Keratinocyte (primary cell): Measurements from ENCODE around the gene POU2F2. TPM values are rescaled to one million over a fixed set of nuclear protein-coding genes. Genes with fewer than 3 reads are reported as not detected.

Experiments used
- DNase-seq: peaks from one replicate; pipeline ENCODE4 v3.0.0-alpha.2; 2011; ENCODE audit warnings: low read depth, missing footprints, low spot score
- FAIRE-seq: peaks from 2 replicates; lab custom pipeline; 2011; peaks lifted over from hg19 to GRCh38; lab: Jason Lieb, UNC
- H2AFZ ChIP-seq: 2 replicates; pipeline ENCODE4 v1.6.0; 2012; ENCODE audit warnings: low read length, control low read depth, inconsistent platforms; ENCODE audit not compliant: control insufficient read depth
- H3K27ac ChIP-seq: 2 replicates; pipeline ENCODE4 v1.5.1; 2011; ENCODE audit warnings: low read length; ENCODE audit not compliant: control insufficient read depth, insufficient read depth
- H3K27me3 ChIP-seq: 3 replicates; pipeline ENCODE4 v1.6.0; 2011; ENCODE audit warnings: low read length; ENCODE audit not compliant: control insufficient read depth, insufficient read depth; ENCODE audit errors: extremely low read depth
- H3K36me3 ChIP-seq, 2 experiments: 2 replicates in 1 of 2; 3 replicates in 1 of 2; pipeline ENCODE4 v1.5.1; 2011; ENCODE audit warnings: low read length in 2 of 2, mild to moderate bottlenecking in 1 of 2; ENCODE audit not compliant: control insufficient read depth in 2 of 2, insufficient read depth in 2 of 2; ENCODE audit errors: extremely low read depth in 1 of 2
- H3K4me1 ChIP-seq: 3 replicates; pipeline ENCODE4 v1.5.1; 2011; ENCODE audit warnings: low read length; ENCODE audit not compliant: control insufficient read depth, insufficient read depth; ENCODE audit errors: extremely low read depth
- H3K4me2 ChIP-seq: 3 replicates; pipeline ENCODE4 v1.6.0; 2011; ENCODE audit warnings: low read depth, low read length; ENCODE audit not compliant: control insufficient read depth, insufficient read depth; ENCODE audit errors: extremely low read depth
- H3K4me3 ChIP-seq, 3 experiments: fragments of 200-600 bp in 1 of 3; sonication (generic) in 1 of 3; 2 replicates in 2 of 3; 3 replicates in 1 of 3; pipeline ENCODE4 v1.5.1; 2011 to 2016; ENCODE audit warnings: low read length in 3 of 3, mild to moderate bottlenecking in 3 of 3, control low read depth in 2 of 3, inconsistent platforms in 1 of 3, low read depth in 1 of 3, mixed read lengths in 1 of 3, mixed run types in 1 of 3, moderate library complexity in 1 of 3; ENCODE audit not compliant: control insufficient read depth in 2 of 3, insufficient read depth in 2 of 3; ENCODE audit errors: extremely low read depth in 1 of 3
- H3K79me2 ChIP-seq: 2 replicates; pipeline ENCODE4 v1.6.0; 2012; ENCODE audit warnings: low read length; ENCODE audit not compliant: control insufficient read depth, insufficient read depth
- H3K9ac ChIP-seq: 3 replicates; pipeline ENCODE4 v1.6.0; 2011; ENCODE audit warnings: low read length; ENCODE audit not compliant: control insufficient read depth, insufficient read depth; ENCODE audit errors: extremely low read depth
- H3K9me1 ChIP-seq: 3 replicates; pipeline ENCODE4 v1.6.0; 2011; ENCODE audit warnings: low read length; ENCODE audit not compliant: control insufficient read depth, insufficient read depth; ENCODE audit errors: extremely low read depth
- H3K9me3 ChIP-seq: 2 replicates; pipeline ENCODE4 v1.5.1; 2012; ENCODE audit warnings: low read depth, low read length; ENCODE audit not compliant: control insufficient read depth
- H4K20me1 ChIP-seq: 3 replicates; pipeline ENCODE4 v1.6.0; 2011; ENCODE audit warnings: low read length; ENCODE audit not compliant: control insufficient read depth, insufficient read depth; ENCODE audit errors: extremely low read depth
- CTCF ChIP-seq, 3 experiments: IDR thresholded peaks in 1 of 3; conservative IDR thresholded peaks in 1 of 3; optimal IDR thresholded peaks in 1 of 3; 2 replicates in 2 of 3; 3 replicates in 1 of 3; pipeline versions ENCODE3 to v1.5.1; 2011; ENCODE audit warnings: low read length in 3 of 3, mild to moderate bottlenecking in 3 of 3, moderate library complexity in 2 of 3, control low read depth in 1 of 3, inconsistent platforms in 1 of 3; ENCODE audit not compliant: insufficient read depth in 2 of 3; ENCODE audit errors: extremely low read depth in 1 of 3
- EZH2 ChIP-seq: IDR thresholded peaks from one replicate; pipeline ENCODE4 v1.6.1; 2012; ENCODE audit warnings: inconsistent platforms, mild to moderate bottlenecking, low read length, moderate library complexity
- dilution Hi-C: fragments of 300-500 bp; cut with MboI; formaldehyde crosslinking; loops from one replicate; pipeline ENCODE4 v1.7.0; 2020; ENCODE audit warnings: low sequenced_read_pairs; ENCODE audit not compliant: extremely low pct_ligation_motif_present
- polyA plus RNA-seq, 5 experiments: library from polyadenylated mRNA; depleted of rRNA in 3 of 5; stranded (reverse) in 3 of 5; stranded (forward) in 1 of 5; unstranded in 1 of 5; fragments of >200 nt; gene quantifications; 1 replicate in 1 of 5; 2 replicates in 3 of 5; 3 replicates in 1 of 5; pipeline versions ENCODE4 v1.2.1 to v1.2.3, GENCODE V29; 2011 to 2012; ENCODE audit warnings: missing spikeins in 2 of 5, low read depth in 1 of 5, low replicate concordance in 1 of 5

POU2F2 gene
- polyA plus RNA-seq, 1 donor (not counting 4 experiments of a cell fraction or from before 2014, with no cell fraction given) = 7.0 TPM

GRCh38 chr19:42113641-42114348 is 18.5 kb downstream of the POU2F2 start:
- Histone ChIP-seq H3K4me2 (peak overlapping the region; percentile 85), H3K4me3 (peak overlapping the region; percentile 14 to 52 (median 48)), H4K20me1 (no peaks in the 10 kb centered on the region), H3K79me2 (no peaks in the 10 kb centered on the region), H2AFZ (no peak overlapping the region), H3K27me3 (no peaks in the 10 kb centered on the region), H3K9me1 (no peaks in the 10 kb centered on the region), H3K9me3 (no peaks in the 10 kb centered on the region), H3K9ac (peak overlapping the region; percentile 72), H3K4me1 (peaks cover 50% of the 10 kb centered on the region), H3K27ac (peak overlapping the region; percentile 99), H3K36me3 (peaks cover 0 to 7% of the 10 kb centered on the region in 2 experiments)
- peak; percentile 91 for FAIRE-seq
- dilution Hi-C loops = no loop called here
- peak; percentile 97 for DNase-seq
- TF ChIP-seq EZH2 = no peak
- peak; percentile 39 to 63 (median 56) for TF ChIP-seq CTCF (optimal IDR thresholded peaks at IDR 0.05 in 1 of 3, IDR thresholded peaks at IDR 0.05 in 1 of 3, conservative IDR thresholded peaks at IDR 0.05 in 1 of 3; ENCODE audit: extremely low read depth in 1 of 3, insufficient read depth in 2 of 3, low read length in 3 of 3)

DNA sequence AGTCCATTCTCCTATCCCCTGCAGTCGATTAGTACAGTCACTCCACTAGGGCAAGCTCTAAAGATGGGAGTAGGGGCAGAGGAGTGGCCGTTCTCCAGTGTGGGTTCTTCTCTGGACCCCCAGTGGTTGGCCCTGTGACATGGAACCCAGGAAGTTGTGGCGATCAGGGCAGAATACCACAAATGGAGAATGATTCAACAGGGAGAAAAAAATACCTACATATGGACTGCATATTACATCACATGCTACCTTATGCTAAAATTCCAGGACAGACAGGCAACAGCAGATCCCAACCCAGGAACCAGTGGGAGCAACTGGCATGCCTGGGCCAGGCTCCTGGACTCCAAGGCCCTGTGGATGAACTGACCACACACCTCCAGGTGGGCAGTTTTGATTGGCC is 20.4 kb downstream of the POU2F2 start:
- Histone ChIP-seq H3K4me1 (peaks cover 52% of the 10 kb centered on the region), H2AFZ (no peak overlapping the region), H3K27ac (peak overlapping the region; percentile 99), H3K79me2 (no peaks in the 10 kb centered on the region), H3K36me3 (peaks cover 0 to 7% of the 10 kb centered on the region in 2 experiments), H3K4me3 (peak overlapping the region in 2 of 3 experiments; percentile 20 to 30), H3K9ac (peak overlapping the region; percentile 72), H3K4me2 (peak overlapping the region; percentile 66), H4K20me1 (no peaks in the 10 kb centered on the region), H3K9me3 (no peaks in the 10 kb centered on the region), H3K9me1 (no peaks in the 10 kb centered on the region), H3K27me3 (no peaks in the 10 kb centered on the region)
- DNase-seq = no peak
- TF ChIP-seq CTCF (optimal IDR thresholded peaks at IDR 0.05 in 1 of 3, IDR thresholded peaks at IDR 0.05 in 1 of 3, conservative IDR thresholded peaks at IDR 0.05 in 1 of 3; ENCODE audit: extremely low read depth in 1 of 3, insufficient read depth in 2 of 3, low read length in 3 of 3) = no peak
- TF ChIP-seq EZH2 = no peak
- dilution Hi-C loops = no loop called here
- FAIRE-seq = no peak
